ENCODE measurements around the gene PIM1. TPM values are rescaled to one million over a fixed set of nuclear protein-coding genes. Genes with fewer than 3 reads are reported as not detected.

The PIM1 gene
- total RNA-seq: 24.2 TPM
- 31.7 TPM for polyA plus RNA-seq
- long read RNA-seq, donor 1: 0 reads
- long read RNA-seq, donor 2: 0 reads
- long read RNA-seq, donor 3, transcript PIM1-201 (6 exons, 2,650 nt): major isoform, 14 of 22 reads
- long read RNA-seq, donor 3, partial matches to known transcripts: 5 of 22 reads
- long read RNA-seq, donor 3, other reads (novel, unspliced or antisense): 0 of 22 reads
- long read RNA-seq, donor 4, transcript PIM1-201 (6 exons, 2,650 nt): major isoform, 13 of 25 reads
- long read RNA-seq, donor 4, partial matches to known transcripts: 12 of 25 reads
- long read RNA-seq, donor 4, other reads (novel, unspliced or antisense): 0 of 25 reads
- long read RNA-seq, donor 5, transcript PIM1-201 (6 exons, 2,650 nt): major isoform, 25 of 31 reads
- long read RNA-seq, donor 5, partial matches to known transcripts: 6 of 31 reads
- long read RNA-seq, donor 5, other reads (novel, unspliced or antisense): 0 of 31 reads
- long read RNA-seq, donor 6, transcript PIM1-201 (6 exons, 2,650 nt): major isoform, 11 of 11 reads
- long read RNA-seq, donor 6, partial matches to known transcripts: 0 of 11 reads
- long read RNA-seq, donor 6, other reads (novel, unspliced or antisense): 0 of 11 reads
- long read RNA-seq, donor 7, transcript PIM1-201 (6 exons, 2,650 nt): major isoform, 12 of 42 reads
- long read RNA-seq, donor 7, partial matches to known transcripts: 29 of 42 reads
- long read RNA-seq, donor 7, other reads (novel, unspliced or antisense): 0 of 42 reads
- long read RNA-seq, donor 8, transcript PIM1-201 (6 exons, 2,650 nt): major isoform, 5 of 6 reads
- long read RNA-seq, donor 8, partial matches to known transcripts: 0 of 6 reads
- long read RNA-seq, donor 8, other reads (novel, unspliced or antisense): 0 of 6 reads
- long read RNA-seq, donor 9, partial matches to known transcripts: 17 of 17 reads
- long read RNA-seq, donor 9, other reads (novel, unspliced or antisense): 0 of 17 reads
- long read RNA-seq, donor 10, transcript PIM1-201 (6 exons, 2,650 nt): major isoform, 12 of 17 reads
- long read RNA-seq, donor 10, partial matches to known transcripts: 5 of 17 reads
- long read RNA-seq, donor 10, other reads (novel, unspliced or antisense): 0 of 17 reads

DNA sequence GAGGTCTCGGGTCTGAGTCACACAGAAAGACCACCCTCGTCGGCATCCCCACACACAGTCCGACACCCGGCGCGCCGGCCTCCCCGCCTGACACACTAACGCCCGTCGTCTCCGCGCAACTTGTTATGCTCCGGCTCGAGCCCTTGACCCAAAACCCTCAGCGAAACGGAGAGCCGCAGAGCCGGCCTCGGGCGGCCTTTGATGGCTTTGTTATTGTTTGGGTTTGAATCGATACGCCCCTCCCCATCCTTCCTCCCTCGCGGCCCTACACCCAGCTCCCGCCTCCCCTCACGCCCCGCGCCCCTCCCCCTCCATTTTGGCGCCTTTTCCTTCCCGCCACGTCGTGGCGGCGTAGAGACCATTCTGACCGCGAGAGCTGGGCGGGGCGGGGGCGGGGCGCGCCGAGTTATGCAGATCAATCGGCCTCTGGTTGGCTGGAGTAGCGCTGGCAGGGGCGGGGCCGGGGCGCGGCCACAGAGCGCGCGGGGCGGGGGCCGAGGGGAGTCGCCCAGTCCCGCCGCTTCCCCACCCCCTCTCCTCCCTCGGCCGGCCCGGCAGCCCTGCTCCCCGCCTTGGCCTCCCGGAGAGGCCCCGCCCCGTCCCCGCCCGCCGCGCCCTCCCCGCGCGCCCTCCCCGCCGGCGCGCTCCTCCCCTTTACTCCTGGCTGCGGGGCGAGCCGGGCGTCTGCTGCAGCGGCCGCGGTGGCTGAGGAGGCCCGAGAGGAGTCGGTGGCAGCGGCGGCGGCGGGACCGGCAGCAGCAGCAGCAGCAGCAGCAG is at the start of gene PIM1:
Gene PIM1 (plus strand): TSS at position 657 of the 777 bp plus-strand sequence. CDS start 424 bp downstream, outside the sequence.
- peak; percentile 74 to 98 (median 94) for DNase-seq (ENCODE audit: low read depth in 6 of 9, low spot score in 9 of 9)
- H3K27ac ChIP-seq (ENCODE audit: low read depth in 1 of 2, low read length in 1 of 2): peak within 1 kb of the TSS; percentile 87 to 91
- peak within 1 kb of the TSS; percentile 70 to 82 for H3K4me3 ChIP-seq (ENCODE audit: low read length in 2 of 2)
- peaks cover 7 to 27% of the 10 kb centered on the region in 2 donors for H3K36me3 ChIP-seq (ENCODE audit: control insufficient read depth in 2 of 2, insufficient read depth in 2 of 2, low read length in 1 of 2)
- peaks cover 19 to 42% of the 10 kb centered on the region in 2 donors for H3K4me1 ChIP-seq (ENCODE audit: control insufficient read depth in 2 of 2, insufficient read depth in 2 of 2, low read length in 2 of 2)
- WGBS: under 1% methylated on average over 90 of the region's 90 CpGs
- peaks cover 0 to 7% of the 10 kb centered on the region in 2 donors for H3K27me3 ChIP-seq (ENCODE audit: control insufficient read depth in 2 of 2, insufficient read depth in 1 of 2, low read length in 1 of 2)
- no peaks in the 10 kb centered on the region for H3K9me3 ChIP-seq (ENCODE audit: control insufficient read depth in 2 of 2, insufficient read depth in 1 of 2, low read length in 1 of 2)

DNA sequence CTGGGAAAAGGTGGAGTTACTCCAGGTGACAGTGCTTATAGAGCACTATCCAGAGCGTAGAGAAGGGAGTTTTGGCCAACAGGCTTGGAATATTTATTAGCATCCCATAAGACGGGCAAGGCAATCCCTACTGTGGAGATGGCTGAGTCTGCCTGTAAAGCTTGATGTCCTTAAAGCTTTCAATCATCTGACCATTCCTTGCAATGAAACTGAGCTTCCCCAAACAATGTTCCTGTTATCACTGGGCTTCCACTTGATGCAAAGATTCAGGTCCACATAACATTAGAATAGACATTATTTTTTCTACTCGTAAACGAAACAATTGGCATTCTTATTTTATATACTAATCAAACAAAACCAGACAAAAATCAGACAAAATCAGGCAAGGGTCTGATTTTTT is 48.4 kb upstream of the PIM1 start:
- WGBS: 98% methylated on average over 4 of the region's 4 CpGs

DNA sequence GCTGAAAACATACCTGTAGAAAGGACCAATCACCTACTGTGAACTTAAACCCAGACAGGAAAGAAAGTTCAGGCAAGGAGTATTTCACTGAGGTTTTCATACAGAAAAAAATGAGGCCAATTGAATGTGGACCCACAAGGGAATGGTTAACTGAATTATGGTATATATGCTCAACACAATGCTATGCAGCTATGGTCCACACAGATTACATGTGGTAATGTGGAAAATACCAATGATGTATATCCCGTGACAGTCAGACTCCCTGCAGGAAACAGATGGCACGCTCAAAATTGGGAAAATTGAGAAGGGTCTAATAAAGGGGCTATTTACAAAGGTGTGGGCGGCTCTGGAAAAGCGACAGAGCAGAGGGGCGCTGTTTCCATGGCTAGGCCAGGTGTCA is 47.1 kb upstream of the PIM1 start:
- peaks cover 0 to 10% of the 10 kb centered on the region in 2 donors for H3K27me3 ChIP-seq (ENCODE audit: control insufficient read depth in 2 of 2, insufficient read depth in 1 of 2, low read length in 1 of 2)
- H3K36me3 ChIP-seq (ENCODE audit: control insufficient read depth in 2 of 2, insufficient read depth in 2 of 2, low read length in 1 of 2): no peaks in the 10 kb centered on the region
- WGBS: 99% methylated on average over 5 of the region's 5 CpGs
- H3K27ac ChIP-seq (ENCODE audit: low read depth in 1 of 2, low read length in 1 of 2): no peak overlapping the region
- no peak overlapping the region for H3K4me3 ChIP-seq (ENCODE audit: low read length in 2 of 2)
- H3K9me3 ChIP-seq (ENCODE audit: control insufficient read depth in 2 of 2, insufficient read depth in 1 of 2, low read length in 1 of 2): no peaks in the 10 kb centered on the region
- H3K4me1 ChIP-seq (ENCODE audit: control insufficient read depth in 2 of 2, insufficient read depth in 2 of 2, low read length in 2 of 2): no peaks in the 10 kb centered on the region
- DNase-seq (ENCODE audit: low read depth in 6 of 9, low spot score in 9 of 9): no peak

More for the DNA sequence above, 48.4 kb upstream of the PIM1 start:
- no peak overlapping the region for H3K4me3 ChIP-seq (ENCODE audit: low read length in 2 of 2)
- no peaks in the 10 kb centered on the region for H3K9me3 ChIP-seq (ENCODE audit: control insufficient read depth in 2 of 2, insufficient read depth in 1 of 2, low read length in 1 of 2)
- no peaks in the 10 kb centered on the region for H3K4me1 ChIP-seq (ENCODE audit: control insufficient read depth in 2 of 2, insufficient read depth in 2 of 2, low read length in 2 of 2)
- H3K27me3 ChIP-seq (ENCODE audit: control insufficient read depth in 2 of 2, insufficient read depth in 1 of 2, low read length in 1 of 2): peaks cover 0 to 10% of the 10 kb centered on the region in 2 donors
- DNase-seq (ENCODE audit: low read depth in 6 of 9, low spot score in 9 of 9): no peak
- no peak overlapping the region for H3K27ac ChIP-seq (ENCODE audit: low read depth in 1 of 2, low read length in 1 of 2)
- no peaks in the 10 kb centered on the region for H3K36me3 ChIP-seq (ENCODE audit: control insufficient read depth in 2 of 2, insufficient read depth in 2 of 2, low read length in 1 of 2)

DNA sequence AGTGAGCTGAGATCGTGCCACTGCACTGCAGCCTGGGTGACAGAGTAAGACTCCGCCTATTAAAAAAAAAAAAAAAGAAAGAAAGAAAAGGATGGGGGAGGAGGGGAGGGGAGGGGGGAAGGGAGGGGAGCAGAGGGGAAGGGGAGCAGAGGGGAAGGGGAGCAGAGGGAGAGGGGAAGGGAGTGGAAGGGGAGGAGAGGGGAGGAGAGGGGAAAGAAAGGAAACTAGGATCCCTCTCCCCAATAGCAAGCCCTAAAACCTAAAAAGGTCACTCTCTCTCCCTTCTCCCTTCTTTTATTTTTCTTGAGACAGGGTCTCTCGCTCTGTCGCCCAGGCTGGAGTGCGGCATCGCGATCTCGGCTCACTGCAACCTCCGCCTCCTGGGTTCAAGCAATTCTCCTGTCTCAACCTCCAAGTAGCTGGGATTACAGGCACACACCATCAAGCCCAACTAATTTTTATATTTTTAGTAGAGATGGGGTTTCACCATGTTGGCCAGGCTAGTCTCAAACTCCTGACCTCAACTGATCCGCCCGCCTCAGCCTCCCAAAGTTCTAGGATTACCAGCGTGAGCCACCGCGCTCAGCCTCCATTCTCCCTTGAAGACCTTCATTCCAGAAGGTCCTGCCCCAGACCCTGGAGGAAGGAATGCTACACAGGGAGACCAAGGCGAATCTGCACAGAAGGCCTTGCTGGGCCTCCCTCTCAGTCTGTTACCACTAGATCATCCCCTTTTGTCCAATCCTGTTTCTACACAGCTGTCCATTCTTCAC is 45.8 kb upstream of the PIM1 start:
- H3K4me3 ChIP-seq (ENCODE audit: low read length in 2 of 2): no peak overlapping the region
- no peaks in the 10 kb centered on the region for H3K9me3 ChIP-seq (ENCODE audit: control insufficient read depth in 2 of 2, insufficient read depth in 1 of 2, low read length in 1 of 2)
- WGBS: 97% methylated on average over 15 of the region's 15 CpGs
- peaks cover 0 to 10% of the 10 kb centered on the region in 2 donors for H3K27me3 ChIP-seq (ENCODE audit: control insufficient read depth in 2 of 2, insufficient read depth in 1 of 2, low read length in 1 of 2)
- no peak overlapping the region for H3K27ac ChIP-seq (ENCODE audit: low read depth in 1 of 2, low read length in 1 of 2)
- no peaks in the 10 kb centered on the region for H3K36me3 ChIP-seq (ENCODE audit: control insufficient read depth in 2 of 2, insufficient read depth in 2 of 2, low read length in 1 of 2)
- no peak for DNase-seq (ENCODE audit: low read depth in 6 of 9, low spot score in 9 of 9)
- H3K4me1 ChIP-seq (ENCODE audit: control insufficient read depth in 2 of 2, insufficient read depth in 2 of 2, low read length in 2 of 2): no peaks in the 10 kb centered on the region

DNA sequence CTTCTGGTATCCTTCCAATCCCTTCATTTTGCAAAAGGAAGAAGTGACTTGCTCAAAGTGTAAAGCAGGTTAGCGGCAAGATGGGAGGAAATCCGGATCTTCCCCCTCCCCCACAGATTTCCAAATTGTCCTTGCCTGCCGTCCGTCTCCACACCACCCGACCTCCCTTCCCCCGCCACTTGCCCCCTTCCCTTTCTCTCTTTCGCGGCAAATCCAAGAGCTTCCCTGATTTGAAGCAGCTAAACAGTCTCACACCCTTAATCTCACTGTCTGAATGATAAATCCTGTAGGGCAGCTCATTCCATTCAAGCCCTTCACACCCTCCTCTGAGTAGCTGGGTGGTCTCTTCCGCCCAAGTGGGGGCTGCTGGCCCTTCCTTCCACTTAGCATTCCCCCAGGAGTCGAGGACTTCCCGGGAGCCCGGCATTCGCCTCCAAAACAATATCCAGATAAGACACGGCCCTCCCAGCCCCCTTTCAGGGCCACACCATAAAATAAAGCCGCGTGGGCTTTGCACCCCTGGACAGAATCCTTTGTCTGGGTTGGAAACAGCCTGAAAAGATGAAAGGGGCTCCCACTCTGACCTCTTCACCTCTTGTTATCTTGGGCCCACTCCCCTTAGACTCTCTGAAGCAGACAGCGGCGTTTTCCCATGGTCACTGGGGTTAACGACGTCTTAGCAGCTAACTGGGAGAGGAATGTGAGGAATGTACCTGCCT is 44.0 kb upstream of the PIM1 start:
- DNase-seq (ENCODE audit: low read depth in 6 of 9, low spot score in 9 of 9): no peak
- Histone ChIP-seq H3K4me1 (ENCODE audit: control insufficient read depth in 2 of 2, insufficient read depth in 2 of 2, low read length in 2 of 2) (no peaks in the 10 kb centered on the region), H3K4me3 (ENCODE audit: low read length in 2 of 2) (no peak overlapping the region), H3K9me3 (ENCODE audit: control insufficient read depth in 2 of 2, insufficient read depth in 1 of 2, low read length in 1 of 2) (no peaks in the 10 kb centered on the region), H3K27ac (ENCODE audit: low read depth in 1 of 2, low read length in 1 of 2) (no peak overlapping the region), H3K36me3 (ENCODE audit: control insufficient read depth in 2 of 2, insufficient read depth in 2 of 2, low read length in 1 of 2) (no peaks in the 10 kb centered on the region), H3K27me3 (ENCODE audit: control insufficient read depth in 2 of 2, insufficient read depth in 1 of 2, low read length in 1 of 2) (peaks cover 0 to 10% of the 10 kb centered on the region in 2 donors)
- WGBS: 74% methylated on average over 20 of the region's 20 CpGs

DNA sequence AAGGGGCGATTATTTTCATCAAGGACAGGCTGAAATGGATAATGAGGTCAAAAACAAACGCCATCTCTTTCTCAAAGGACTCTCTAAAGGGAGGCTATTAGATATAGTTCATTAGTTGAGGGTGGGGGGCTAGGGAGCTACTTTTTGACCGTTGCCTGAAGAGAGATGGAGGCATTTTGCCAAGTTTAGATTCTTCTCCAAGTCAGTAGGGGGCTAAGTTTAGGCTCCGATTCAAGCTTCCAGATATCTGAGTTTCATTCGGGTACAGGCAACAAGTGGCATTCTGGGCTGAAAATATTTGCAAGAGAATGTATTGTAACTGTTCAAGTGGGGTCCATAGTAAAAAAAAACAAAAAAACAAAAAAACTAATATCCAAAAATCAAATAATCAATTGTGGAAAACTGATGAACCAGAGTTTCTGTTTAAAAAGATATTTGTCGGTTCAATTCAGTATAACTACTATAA is 43.4 kb upstream of the PIM1 start:
- Histone ChIP-seq H3K27ac (ENCODE audit: low read depth in 1 of 2, low read length in 1 of 2) (no peak overlapping the region), H3K9me3 (ENCODE audit: control insufficient read depth in 2 of 2, insufficient read depth in 1 of 2, low read length in 1 of 2) (no peaks in the 10 kb centered on the region), H3K4me3 (ENCODE audit: low read length in 2 of 2) (no peak overlapping the region), H3K4me1 (ENCODE audit: control insufficient read depth in 2 of 2, insufficient read depth in 2 of 2, low read length in 2 of 2) (no peaks in the 10 kb centered on the region), H3K36me3 (ENCODE audit: control insufficient read depth in 2 of 2, insufficient read depth in 2 of 2, low read length in 1 of 2) (no peaks in the 10 kb centered on the region), H3K27me3 (ENCODE audit: control insufficient read depth in 2 of 2, insufficient read depth in 1 of 2, low read length in 1 of 2) (peaks cover 0 to 10% of the 10 kb centered on the region in 2 donors)
- DNase-seq (ENCODE audit: low read depth in 6 of 9, low spot score in 9 of 9): no peak
- 90% methylated on average over 6 of the region's 6 CpGs for WGBS

DNA sequence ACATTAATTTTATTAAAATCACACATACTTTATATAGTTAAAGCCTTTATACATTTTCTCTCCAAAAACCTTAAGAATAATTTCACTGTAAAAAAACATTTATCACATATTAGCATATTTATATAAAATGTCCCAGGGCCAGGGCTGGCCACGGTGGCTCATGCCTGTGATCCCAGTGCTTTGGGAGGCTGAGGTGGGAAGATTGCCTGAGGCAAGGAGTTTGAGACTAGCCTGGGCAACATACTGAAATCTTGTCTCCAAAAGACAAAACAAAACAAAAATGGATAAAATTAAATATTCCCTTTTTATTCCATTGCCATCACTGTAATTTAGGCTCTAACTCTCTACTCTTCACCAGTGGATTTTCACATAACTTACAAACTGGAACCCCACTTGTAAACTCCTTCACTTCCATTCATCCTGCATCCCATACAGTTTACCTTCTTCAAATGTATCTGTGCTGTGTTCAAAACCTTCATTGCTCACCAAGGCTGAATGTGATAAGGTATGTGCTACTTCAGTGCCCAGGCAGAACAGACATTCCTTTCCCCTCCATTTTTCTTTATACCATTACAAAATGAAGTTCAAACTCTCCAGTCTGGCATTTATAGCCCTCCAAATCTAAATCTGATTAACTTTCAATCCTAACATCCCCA is 42.9 kb upstream of the PIM1 start:
- Histone ChIP-seq H3K9me3 (ENCODE audit: control insufficient read depth in 2 of 2, insufficient read depth in 1 of 2, low read length in 1 of 2) (no peaks in the 10 kb centered on the region), H3K27me3 (ENCODE audit: control insufficient read depth in 2 of 2, insufficient read depth in 1 of 2, low read length in 1 of 2) (peaks cover 0 to 10% of the 10 kb centered on the region in 2 donors), H3K4me3 (ENCODE audit: low read length in 2 of 2) (no peak overlapping the region), H3K36me3 (ENCODE audit: control insufficient read depth in 2 of 2, insufficient read depth in 2 of 2, low read length in 1 of 2) (no peaks in the 10 kb centered on the region), H3K27ac (ENCODE audit: low read depth in 1 of 2, low read length in 1 of 2) (no peak overlapping the region), H3K4me1 (ENCODE audit: control insufficient read depth in 2 of 2, insufficient read depth in 2 of 2, low read length in 2 of 2) (no peaks in the 10 kb centered on the region)
- WGBS: 98% methylated on average over 1 of the region's 1 CpG
- no peak for DNase-seq (ENCODE audit: low read depth in 6 of 9, low spot score in 9 of 9)
